Activated CD8-positive, alpha-beta memory T cell treated with anti-CD3 and anti-CD28 coated beads, Interleukin-2, amount 50 U/mL, for 1 hour (primary cell): ENCODE results near the gene ADAMTS12.

Source experiments
- DNase-seq: peaks from one replicate; pipeline ENCODE4 v3.0.0-alpha.2; 2020; ENCODE audit errors: extremely low read depth

The ADAMTS12 gene

GRCh38 chr5:33715661-33716060 lies 176.1 kb downstream of the ADAMTS12 start:
- no peak for DNase-seq

- DNase-seq = no peak
These were observed 178.5 kb downstream of the ADAMTS12 start for GRCh38 chr5:33713136-33713765.

- no peak for DNase-seq
These were observed 179.1 kb downstream of the ADAMTS12 start for GRCh38 chr5:33712664-33713063.

GRCh38 chr5:33711094-33711679 lies 180.6 kb downstream of the ADAMTS12 start:
- DNase-seq = no peak

- DNase-seq = no peak
These were observed 188.9 kb downstream of the ADAMTS12 start for GRCh38 chr5:33702867-33703266.

GRCh38 chr5:33701951-33702350 lies 189.8 kb downstream of the ADAMTS12 start:
- DNase-seq = no peak

- DNase-seq = no peak
These were observed 190.5 kb downstream of the ADAMTS12 start for GRCh38 chr5:33701251-33701650.

- no peak for DNase-seq
These were observed 195.4 kb downstream of the ADAMTS12 start for GRCh38 chr5:33696411-33696810.

- DNase-seq = no peak
These were observed 198.8 kb downstream of the ADAMTS12 start for GRCh38 chr5:33692980-33693379.

- DNase-seq = no peak
These were observed 199.9 kb downstream of the ADAMTS12 start for GRCh38 chr5:33691856-33692255.

- DNase-seq = no peak
These were observed 201.2 kb downstream of the ADAMTS12 start for GRCh38 chr5:33690374-33691135.

- DNase-seq = no peak
These were observed 203.3 kb downstream of the ADAMTS12 start for GRCh38 chr5:33688526-33688925.

GRCh38 chr5:33688066-33688465 lies 203.7 kb downstream of the ADAMTS12 start:
- no peak for DNase-seq

GRCh38 chr5:33685873-33686755 lies 205.7 kb downstream of the ADAMTS12 start:
- no peak for DNase-seq

- no peak for DNase-seq
These were observed 207.2 kb downstream of the ADAMTS12 start for GRCh38 chr5:33684496-33685159.

- no peak for DNase-seq
These were observed 212.0 kb downstream of the ADAMTS12 start for GRCh38 chr5:33679791-33680190.

GRCh38 chr5:33675958-33676464 lies 215.8 kb downstream of the ADAMTS12 start:
- DNase-seq = no peak

GRCh38 chr5:33671700-33672291 lies 220.0 kb downstream of the ADAMTS12 start:
- no peak for DNase-seq

GRCh38 chr5:33662722-33663427 lies 228.9 kb downstream of the ADAMTS12 start:
- DNase-seq = no peak

- DNase-seq = no peak
These were observed 232.1 kb downstream of the ADAMTS12 start for GRCh38 chr5:33659526-33660169.
